HL-60 (cell line): Measurements from ENCODE around the gene SKP1.

Experiments used
- GABPA ChIP-seq: IDR thresholded peaks from 2 replicates; pipeline ENCODE4 v1.6.1; 2012; ENCODE audit warnings: low read depth
- POLR2AphosphoS5 ChIP-seq: IDR thresholded peaks from 2 replicates; pipeline ENCODE4 v1.6.1; 2012; ENCODE audit warnings: low read depth
- SPI1 ChIP-seq: IDR thresholded peaks from 2 replicates; pipeline ENCODE4 v1.6.1; 2012; ENCODE audit warnings: low read depth, mild to moderate bottlenecking, borderline replicate concordance
- TF ChIP-seq, protein P1 (sequence below): IDR thresholded peaks from one replicate; pipeline ENCODE4 v1.5.1; 2011; ENCODE audit warnings: low read length, control low read depth, inconsistent platforms; ENCODE audit not compliant: insufficient read depth
- TF ChIP-seq, protein P2 (sequence below): IDR thresholded peaks from 2 replicates; pipeline ENCODE4 v1.6.1; 2012; ENCODE audit warnings: low read depth; ENCODE audit not compliant: insufficient replicate concordance

DNA sequence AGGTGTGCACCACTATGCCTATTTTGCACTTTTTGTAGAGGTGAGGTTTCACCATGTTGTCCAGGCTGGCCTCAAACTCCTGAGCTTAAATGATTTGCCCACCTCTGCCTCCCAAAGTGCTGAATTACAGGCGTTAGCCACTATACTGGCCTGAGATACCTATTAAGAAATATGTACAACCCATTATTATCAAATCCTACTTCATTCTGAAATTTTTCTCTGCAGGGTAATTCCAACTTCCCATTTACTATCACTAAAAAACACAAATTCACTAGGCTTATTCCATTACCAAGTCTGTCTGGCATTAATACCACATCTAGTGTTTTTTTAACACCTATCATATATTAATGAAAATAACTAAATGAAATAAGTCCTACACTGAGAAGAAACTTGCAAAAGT, 30.9 kb upstream of the SKP1 start:
- TF ChIP-seq, protein P1, sequence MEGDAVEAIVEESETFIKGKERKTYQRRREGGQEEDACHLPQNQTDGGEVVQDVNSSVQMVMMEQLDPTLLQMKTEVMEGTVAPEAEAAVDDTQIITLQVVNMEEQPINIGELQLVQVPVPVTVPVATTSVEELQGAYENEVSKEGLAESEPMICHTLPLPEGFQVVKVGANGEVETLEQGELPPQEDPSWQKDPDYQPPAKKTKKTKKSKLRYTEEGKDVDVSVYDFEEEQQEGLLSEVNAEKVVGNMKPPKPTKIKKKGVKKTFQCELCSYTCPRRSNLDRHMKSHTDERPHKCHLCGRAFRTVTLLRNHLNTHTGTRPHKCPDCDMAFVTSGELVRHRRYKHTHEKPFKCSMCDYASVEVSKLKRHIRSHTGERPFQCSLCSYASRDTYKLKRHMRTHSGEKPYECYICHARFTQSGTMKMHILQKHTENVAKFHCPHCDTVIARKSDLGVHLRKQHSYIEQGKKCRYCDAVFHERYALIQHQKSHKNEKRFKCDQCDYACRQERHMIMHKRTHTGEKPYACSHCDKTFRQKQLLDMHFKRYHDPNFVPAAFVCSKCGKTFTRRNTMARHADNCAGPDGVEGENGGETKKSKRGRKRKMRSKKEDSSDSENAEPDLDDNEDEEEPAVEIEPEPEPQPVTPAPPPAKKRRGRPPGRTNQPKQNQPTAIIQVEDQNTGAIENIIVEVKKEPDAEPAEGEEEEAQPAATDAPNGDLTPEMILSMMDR = no peak
- no peak for TF ChIP-seq SPI1
- TF ChIP-seq POLR2AphosphoS5 = no peak
- TF ChIP-seq, protein P2, sequence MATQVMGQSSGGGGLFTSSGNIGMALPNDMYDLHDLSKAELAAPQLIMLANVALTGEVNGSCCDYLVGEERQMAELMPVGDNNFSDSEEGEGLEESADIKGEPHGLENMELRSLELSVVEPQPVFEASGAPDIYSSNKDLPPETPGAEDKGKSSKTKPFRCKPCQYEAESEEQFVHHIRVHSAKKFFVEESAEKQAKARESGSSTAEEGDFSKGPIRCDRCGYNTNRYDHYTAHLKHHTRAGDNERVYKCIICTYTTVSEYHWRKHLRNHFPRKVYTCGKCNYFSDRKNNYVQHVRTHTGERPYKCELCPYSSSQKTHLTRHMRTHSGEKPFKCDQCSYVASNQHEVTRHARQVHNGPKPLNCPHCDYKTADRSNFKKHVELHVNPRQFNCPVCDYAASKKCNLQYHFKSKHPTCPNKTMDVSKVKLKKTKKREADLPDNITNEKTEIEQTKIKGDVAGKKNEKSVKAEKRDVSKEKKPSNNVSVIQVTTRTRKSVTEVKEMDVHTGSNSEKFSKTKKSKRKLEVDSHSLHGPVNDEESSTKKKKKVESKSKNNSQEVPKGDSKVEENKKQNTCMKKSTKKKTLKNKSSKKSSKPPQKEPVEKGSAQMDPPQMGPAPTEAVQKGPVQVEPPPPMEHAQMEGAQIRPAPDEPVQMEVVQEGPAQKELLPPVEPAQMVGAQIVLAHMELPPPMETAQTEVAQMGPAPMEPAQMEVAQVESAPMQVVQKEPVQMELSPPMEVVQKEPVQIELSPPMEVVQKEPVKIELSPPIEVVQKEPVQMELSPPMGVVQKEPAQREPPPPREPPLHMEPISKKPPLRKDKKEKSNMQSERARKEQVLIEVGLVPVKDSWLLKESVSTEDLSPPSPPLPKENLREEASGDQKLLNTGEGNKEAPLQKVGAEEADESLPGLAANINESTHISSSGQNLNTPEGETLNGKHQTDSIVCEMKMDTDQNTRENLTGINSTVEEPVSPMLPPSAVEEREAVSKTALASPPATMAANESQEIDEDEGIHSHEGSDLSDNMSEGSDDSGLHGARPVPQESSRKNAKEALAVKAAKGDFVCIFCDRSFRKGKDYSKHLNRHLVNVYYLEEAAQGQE = no peak
- no peak for TF ChIP-seq GABPA
